DMS79 (cell line): ENCODE results near the gene XPO6.

Experiments
- DNase-seq: peaks from one replicate; lab custom pipeline; 2025; lab: John Stamatoyannopoulos, UW

The XPO6 gene

DNA sequence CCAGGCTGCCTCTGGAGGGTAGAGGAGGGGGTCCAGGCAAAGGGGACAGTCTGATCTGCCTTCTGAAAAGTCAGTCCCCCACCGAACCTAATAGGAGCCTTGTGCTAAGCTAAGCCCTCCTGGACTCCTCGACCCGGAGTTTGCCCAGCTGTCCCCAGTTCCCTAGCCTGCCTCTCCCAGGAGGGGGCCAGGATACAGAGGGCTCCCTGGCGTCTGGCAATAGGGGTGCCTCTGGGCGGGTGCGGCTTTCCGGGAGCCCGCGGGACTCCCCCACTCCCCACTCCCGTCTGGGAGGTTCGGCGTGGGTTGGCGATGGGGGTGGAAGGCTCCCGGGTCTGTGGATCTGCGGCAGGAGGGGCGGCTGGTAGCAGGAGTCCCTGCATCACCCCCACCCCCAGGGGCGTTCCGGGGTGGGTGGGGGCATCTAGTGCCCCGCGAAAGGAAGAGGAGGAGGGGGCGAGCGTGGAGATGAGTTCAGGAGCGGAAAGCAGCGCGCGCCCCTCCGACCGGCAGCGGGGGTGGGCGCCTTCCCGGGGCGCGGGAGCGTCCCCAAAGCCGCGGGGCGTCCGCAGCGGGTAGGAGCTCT is 149.4 kb downstream of the XPO6 start:
- DNase-seq = no peak

- DNase-seq = no peak
These were observed 150.2 kb downstream of the XPO6 start for GRCh38 chr16:28061352-28062101.

GRCh38 chr16:28059841-28060575 is 151.8 kb downstream of the XPO6 start:
- no peak for DNase-seq

DNA sequence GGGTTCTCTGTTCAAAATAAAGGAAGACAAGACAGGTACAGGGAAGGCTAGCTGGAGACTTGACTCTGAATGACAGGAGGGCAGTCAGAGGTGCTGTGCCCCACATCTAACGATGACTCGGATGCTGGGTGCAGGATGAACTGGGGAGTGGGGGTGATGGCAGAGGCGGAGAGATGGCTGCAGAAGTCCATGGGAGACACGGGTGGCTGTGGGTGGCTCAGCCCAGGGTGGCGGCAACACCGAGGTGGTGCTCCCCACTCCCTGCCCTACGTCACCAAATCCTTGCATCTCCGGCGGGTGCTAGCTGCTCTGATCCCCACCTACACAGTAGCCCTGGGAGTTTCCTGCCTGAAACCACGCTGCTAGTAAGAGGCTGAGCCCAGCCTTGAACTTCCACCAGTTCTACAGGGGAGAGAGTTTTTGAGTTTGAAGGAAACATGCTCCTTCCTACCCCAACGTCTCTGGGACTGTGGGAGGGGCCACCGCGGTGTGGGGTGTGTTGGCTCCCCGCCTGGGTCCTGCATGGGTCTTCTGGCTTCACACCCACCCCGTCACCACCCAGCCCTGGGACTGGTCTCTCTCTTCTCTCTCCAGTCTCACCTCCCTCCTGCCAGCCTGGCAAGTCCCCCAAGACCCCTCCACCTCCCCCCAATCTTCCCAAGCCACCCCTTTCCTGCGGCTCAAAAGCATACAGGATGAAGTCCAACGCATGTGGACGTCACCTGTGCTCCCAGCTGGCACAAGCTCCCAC is 152.8 kb downstream of the XPO6 start:
- DNase-seq = no peak

DNA sequence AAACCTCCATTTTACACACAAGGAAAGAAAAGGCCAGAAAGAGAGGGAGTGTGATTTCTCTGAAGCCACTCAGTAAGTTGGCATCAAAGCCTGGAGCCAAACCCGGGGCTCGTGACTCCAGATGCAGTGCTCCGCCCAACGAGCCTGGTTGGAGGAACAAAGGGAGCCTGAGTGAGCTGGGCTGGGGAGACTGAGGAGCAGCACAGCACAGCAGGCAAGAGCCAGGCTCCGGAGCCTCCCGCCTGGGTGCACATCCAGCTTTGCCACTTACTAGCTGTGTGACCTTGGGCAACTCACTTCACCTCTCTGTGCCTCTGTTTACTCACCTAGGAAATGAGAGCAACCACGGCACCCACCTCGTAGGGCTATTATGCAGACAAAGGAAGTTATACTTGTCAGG is 153.8 kb downstream of the XPO6 start:
- DNase-seq = no peak

- no peak for DNase-seq
These were observed 158.3 kb downstream of the XPO6 start for GRCh38 chr16:28053461-28053860.

- DNase-seq = no peak
These were observed 159.3 kb downstream of the XPO6 start for GRCh38 chr16:28052274-28053128.

- no peak for DNase-seq
These were observed 160.3 kb downstream of the XPO6 start for GRCh38 chr16:28051486-28051885.
